Measurements from ENCODE around the gene IQCK. TPM values are rescaled to one million over a fixed set of nuclear protein-coding genes. Genes with fewer than 3 reads are reported as not detected.

IQCK gene
- total RNA-seq, 2 donors from 2014 or later, result 1.7 to 2.9 TPM

DNA sequence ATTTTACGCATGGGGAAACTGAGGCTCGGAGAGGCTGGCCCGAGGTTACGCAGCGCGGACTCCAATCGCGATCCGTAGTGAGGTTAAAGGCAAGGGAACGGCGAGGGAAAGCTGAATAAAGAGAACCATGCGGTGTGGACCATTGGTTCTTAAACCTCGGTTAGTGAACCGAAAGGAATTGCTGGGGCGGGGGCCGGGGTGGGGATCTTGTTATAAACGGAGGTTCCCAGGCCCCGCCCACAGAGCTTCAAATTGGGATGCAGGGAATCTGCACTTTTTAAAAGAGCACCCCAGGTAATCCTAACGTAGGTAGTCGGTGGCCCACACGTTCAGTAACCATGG is 524 bp downstream of the IQCK start:
- H3K4me3 Mint-ChIP-seq, result peak overlapping the region; percentile 92

DNA sequence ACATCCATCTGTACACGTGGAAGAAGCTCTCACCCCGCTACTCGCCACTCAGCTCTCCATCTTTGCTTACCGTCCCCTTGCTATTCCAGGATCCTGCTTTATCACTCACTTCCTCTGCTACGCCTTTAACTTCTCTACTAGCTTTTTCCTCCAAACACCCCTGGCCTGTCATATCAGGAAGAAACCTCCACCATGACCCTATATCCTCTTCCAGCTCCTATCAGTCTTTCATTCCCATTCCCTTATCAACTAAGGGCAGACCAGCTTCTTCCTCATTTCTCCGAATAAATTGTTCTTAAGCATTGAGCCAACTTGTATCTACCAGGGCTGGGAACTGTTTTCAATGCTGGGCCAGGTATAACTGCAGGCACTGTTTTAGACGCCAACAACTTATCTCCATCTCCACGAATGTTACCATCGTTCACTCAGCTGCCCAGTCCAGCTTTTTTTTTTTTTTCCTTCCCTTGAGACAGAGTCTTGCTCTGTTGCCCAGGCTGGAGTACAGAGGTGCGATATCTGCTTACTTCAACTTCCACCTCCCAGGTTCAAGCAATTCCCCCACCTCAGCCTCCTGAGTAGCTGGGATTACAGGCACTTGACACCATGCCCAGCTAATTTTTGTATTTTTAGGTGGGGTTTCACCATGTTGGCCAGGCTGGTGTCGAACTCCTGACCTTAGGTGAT is 4.3 kb downstream of the IQCK start:
- Mint-ChIP-seq H3K9me3 (no peaks in the 10 kb centered on the region), H3K4me3 (no peak overlapping the region), H3K36me3 (ENCODE audit: low read depth) (no peaks in the 10 kb centered on the region), H3K4me1 (no peaks in the 10 kb centered on the region), H3K27ac (no peak overlapping the region), H3K27me3 (no peaks in the 10 kb centered on the region)
- no peak for ATAC-seq (replicated peaks)

More for the DNA sequence above, 524 bp downstream of the IQCK start:
- Mint-ChIP-seq H3K27ac (no peak overlapping the region), H3K27me3 (no peaks in the 10 kb centered on the region), H3K4me1 (peaks cover 17% of the 10 kb centered on the region), H3K36me3 (ENCODE audit: low read depth) (peaks cover 23% of the 10 kb centered on the region), H3K9me3 (no peaks in the 10 kb centered on the region)
- no peak for ATAC-seq (replicated peaks)

DNA sequence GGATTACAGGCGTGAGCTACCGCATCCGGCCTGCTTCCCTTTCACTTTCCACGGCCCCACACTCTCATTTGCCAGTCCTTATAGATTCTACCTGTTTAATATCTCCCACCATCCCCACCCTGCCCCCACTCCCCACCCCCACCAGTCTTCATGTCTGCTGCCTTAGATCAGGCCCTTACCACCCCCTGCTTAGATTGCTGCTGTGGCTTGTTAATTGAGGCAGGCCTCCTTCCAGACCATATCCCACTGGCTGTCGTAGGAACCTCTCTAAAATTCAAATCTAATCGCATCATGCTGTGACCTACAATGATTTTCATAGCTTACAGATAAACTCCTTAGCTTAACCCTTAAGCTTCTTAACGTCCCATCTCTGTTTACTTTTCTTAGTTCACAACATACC is 4.9 kb downstream of the IQCK start:
- Mint-ChIP-seq H3K9me3 (no peaks in the 10 kb centered on the region), H3K4me3 (no peak overlapping the region), H3K4me1 (no peaks in the 10 kb centered on the region), H3K27ac (no peak overlapping the region), H3K27me3 (no peaks in the 10 kb centered on the region), H3K36me3 (ENCODE audit: low read depth) (no peaks in the 10 kb centered on the region)
- ATAC-seq (replicated peaks), result no peak

DNA sequence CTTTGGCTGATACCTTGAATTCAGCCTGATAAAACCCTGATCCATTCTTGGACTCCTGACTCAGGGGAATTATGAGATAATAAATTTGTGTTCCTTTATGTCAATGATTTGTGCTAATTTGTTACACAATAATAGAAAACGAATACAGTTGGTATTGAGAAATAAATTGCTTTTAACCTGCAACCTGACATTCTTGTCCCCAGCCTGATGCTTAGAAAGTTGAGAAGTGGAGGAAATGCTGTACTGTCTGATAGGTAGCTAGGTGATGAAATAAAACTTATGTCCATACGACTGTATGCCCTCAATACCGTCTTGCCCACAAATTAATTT is 10.5 kb downstream of the IQCK start:
- no peak for ATAC-seq (replicated peaks)
- Mint-ChIP-seq H3K9me3 (no peaks in the 10 kb centered on the region), H3K4me3 (no peak overlapping the region), H3K36me3 (ENCODE audit: low read depth) (no peaks in the 10 kb centered on the region), H3K27me3 (no peaks in the 10 kb centered on the region), H3K4me1 (no peaks in the 10 kb centered on the region), H3K27ac (no peak overlapping the region)

DNA sequence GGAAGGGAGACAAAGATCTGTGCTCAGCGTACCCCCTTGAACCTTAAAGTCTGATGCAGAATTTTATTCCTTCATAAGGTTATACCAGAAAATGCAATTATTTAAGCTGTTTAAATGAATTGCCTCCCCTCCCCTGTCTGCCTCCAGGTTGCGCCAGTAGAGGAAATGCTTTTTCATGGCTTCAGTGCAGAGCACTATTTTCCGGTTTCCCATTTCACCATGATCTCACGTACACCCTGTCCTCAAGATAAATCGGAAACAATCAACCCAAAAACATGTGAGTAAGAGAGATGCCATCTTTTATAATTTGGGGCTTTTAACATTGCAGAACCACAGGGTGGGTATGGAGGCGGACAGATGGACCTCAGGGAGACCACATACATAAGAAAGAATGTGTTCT is 15.5 kb downstream of the IQCK start:
- Mint-ChIP-seq H3K27ac (no peak overlapping the region), H3K9me3 (no peaks in the 10 kb centered on the region), H3K27me3 (no peaks in the 10 kb centered on the region), H3K4me3 (no peak overlapping the region), H3K4me1 (no peaks in the 10 kb centered on the region), H3K36me3 (ENCODE audit: low read depth) (no peaks in the 10 kb centered on the region)
- no peak for ATAC-seq (replicated peaks)

DNA sequence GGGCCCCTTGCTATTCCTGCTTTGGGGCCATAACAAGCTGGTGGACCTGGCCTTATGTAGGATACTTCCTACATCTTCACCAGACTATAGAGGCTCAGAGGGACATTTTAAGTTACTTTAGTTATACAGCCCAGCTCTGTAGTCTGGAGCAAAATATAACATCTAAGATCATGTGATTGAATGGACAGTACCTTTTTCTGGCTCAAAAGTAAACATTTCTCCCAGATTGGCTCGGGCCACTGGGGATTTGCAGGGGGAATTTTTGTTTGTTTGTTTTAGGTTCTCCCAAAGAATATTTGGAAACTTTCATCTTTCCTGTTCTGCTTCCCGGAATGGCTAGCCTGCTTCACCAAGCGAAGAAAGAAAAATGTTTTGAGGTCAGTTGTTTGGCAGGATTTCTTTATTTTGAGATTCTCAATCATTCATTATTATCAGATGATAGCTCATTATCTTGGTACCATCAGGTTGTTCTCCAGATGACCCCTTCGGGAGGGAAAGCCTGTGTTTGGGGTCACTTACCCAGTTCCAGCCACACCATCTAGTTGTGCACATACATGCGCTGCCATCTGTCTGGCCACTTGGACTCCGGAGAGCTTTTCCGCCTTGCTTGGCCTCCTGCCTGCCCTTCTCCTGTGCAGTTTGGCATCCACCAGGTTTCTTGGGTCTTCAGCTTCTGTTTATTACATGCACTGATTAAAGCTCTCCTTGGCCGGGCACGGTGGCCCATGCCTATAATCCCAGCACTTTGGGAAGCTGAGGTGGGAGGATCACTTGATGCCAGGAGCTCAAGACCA is 17.2 kb downstream of the IQCK start:
- ATAC-seq (replicated peaks), result no peak
- Mint-ChIP-seq H3K36me3 (ENCODE audit: low read depth) (no peaks in the 10 kb centered on the region), H3K27me3 (no peaks in the 10 kb centered on the region), H3K27ac (no peak overlapping the region), H3K4me1 (no peaks in the 10 kb centered on the region), H3K9me3 (no peaks in the 10 kb centered on the region), H3K4me3 (no peak overlapping the region)

DNA sequence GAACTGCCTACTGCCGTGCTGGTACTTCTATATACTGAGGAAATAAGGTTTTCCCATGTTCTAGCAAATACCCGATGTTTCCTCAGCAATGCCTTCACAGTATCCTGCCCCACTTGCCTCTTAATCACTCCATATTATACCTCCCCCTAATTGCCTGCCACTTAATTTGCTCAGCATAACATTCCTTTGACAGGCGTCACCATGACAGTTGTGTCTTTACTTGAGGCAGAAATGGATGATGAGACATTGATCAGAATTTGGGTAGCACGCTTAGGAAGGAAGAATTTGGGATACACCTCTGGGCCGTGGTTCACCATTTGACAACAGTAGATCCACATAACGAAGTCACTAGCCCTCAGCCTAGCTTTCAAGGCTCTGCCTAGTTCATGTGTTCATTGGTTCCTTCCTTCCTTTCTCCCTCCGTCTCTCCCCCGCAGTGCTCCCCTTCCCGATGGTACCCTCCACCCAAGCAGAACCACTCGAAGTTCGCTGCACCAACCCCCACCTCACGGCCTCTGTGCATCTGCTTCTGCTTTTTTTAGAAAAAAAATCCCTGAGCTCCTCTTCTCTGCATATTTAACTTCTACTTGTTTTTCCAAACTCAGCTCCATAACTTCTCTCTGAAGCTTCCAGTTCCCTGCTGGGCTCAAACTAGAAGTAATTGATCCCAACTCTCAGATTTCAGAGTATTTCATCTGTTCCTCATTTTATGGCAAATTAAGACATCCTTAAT is 19.4 kb downstream of the IQCK start:
- ATAC-seq (replicated peaks), result no peak
- Mint-ChIP-seq H3K27me3 (no peaks in the 10 kb centered on the region), H3K36me3 (ENCODE audit: low read depth) (no peaks in the 10 kb centered on the region), H3K9me3 (no peaks in the 10 kb centered on the region), H3K4me3 (no peak overlapping the region), H3K27ac (no peak overlapping the region), H3K4me1 (no peaks in the 10 kb centered on the region)

DNA sequence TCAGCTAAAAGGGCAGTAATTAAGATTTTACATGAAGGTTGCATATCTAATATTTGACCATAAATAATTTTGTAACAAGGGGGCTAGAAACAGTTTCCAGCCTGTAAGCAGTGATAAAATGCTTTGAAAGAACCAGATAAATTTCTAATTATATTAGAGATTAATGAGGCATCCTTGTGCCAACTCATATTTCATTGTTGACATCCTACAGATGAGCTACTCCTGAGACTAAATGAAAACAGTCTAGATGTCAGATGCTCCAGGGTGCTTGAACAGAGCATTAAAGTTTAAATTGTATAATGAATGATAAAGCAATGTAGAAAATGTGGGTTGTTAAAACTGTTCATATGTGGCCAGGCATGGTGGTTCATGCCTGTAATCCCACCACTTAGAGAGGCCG is 23.3 kb downstream of the IQCK start:
- no peak for ATAC-seq (replicated peaks)
- Mint-ChIP-seq H3K27ac (no peak overlapping the region), H3K4me3 (no peak overlapping the region), H3K36me3 (ENCODE audit: low read depth) (no peaks in the 10 kb centered on the region), H3K9me3 (no peaks in the 10 kb centered on the region), H3K27me3 (no peaks in the 10 kb centered on the region), H3K4me1 (no peaks in the 10 kb centered on the region)

DNA sequence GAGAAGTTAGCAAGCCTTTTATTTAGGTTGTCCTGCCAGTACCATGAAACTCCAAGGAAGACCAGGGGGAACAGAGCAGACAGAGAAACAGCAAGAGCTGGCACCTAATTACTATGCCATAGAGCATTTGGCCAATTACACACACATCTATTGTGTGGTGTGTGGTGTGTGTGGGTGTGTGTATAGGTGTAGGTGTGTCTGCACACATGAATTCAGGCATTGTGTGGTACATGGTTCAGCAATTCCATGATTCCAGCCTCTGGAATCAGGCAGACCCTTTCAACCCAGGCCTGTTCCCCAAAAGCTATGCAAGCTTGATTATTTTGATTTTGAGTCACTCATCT is 25.7 kb downstream of the IQCK start:
- H3K4me3 Mint-ChIP-seq, result no peak overlapping the region
- ATAC-seq (replicated peaks), result no peak
- no peaks in the 10 kb centered on the region for H3K36me3 Mint-ChIP-seq (ENCODE audit: low read depth)
- H3K27me3 Mint-ChIP-seq, result no peaks in the 10 kb centered on the region
- no peaks in the 10 kb centered on the region for H3K9me3 Mint-ChIP-seq
- H3K27ac Mint-ChIP-seq, result no peak overlapping the region
- no peaks in the 10 kb centered on the region for H3K4me1 Mint-ChIP-seq

DNA sequence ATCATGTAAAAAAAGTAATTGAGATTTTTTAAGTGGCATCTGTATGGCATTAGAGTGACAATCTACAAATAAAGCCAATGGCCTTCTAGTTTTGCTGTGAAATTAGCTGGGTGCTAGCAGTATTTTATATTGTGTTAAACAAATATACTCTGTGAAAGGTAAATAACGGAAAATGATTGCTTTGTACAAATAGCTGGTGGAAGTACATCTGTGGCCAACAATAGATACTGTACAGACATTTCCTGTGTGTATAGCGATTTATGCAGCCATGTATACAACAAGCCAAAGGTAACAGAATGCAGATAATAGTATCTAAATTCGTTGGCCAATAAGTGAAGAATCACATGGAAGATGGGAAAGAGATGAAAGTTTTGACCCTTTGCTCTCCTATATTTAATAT is 26.6 kb downstream of the IQCK start:
- H3K27ac Mint-ChIP-seq, result no peak overlapping the region
- no peaks in the 10 kb centered on the region for H3K9me3 Mint-ChIP-seq
- no peaks in the 10 kb centered on the region for H3K27me3 Mint-ChIP-seq
- H3K36me3 Mint-ChIP-seq (ENCODE audit: low read depth), result no peaks in the 10 kb centered on the region
- no peak overlapping the region for H3K4me3 Mint-ChIP-seq
- no peak for ATAC-seq (replicated peaks)
- no peaks in the 10 kb centered on the region for H3K4me1 Mint-ChIP-seq

DNA sequence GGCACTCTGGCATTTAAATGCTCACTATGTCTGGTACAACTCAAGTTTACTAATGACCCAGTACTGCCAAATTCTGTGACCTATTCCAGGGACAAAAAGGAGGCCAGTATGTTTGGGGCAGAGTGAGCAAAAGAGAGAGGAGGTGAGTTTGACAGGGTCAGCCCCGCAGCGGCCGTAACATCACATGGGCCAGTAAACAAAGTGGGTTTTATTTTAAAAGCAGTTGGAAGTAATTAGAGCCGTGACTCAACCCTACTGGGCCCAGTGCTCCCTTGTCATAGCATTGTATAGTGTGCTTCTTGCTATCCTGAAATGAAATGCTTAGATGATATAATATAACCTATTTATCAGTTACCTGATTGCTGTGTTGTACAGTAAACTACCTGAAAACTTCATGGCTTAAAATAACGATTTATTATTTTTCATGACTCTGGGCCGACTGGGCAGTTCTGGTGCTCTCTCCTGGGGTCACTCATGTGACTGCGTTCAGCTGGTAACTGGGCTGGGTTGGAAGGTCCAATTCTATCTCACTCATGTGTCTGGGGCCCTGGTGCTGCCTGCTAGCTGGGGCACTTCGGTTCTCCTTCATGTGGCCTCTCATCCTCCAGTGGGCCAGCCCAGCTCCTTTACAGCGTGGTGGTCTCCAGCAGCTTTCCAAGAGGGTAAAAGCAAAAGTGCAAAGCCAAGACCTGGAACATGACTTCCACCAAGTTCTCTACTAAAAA is 27.4 kb downstream of the IQCK start:
- no peaks in the 10 kb centered on the region for H3K27me3 Mint-ChIP-seq
- no peak overlapping the region for H3K27ac Mint-ChIP-seq
- no peaks in the 10 kb centered on the region for H3K4me1 Mint-ChIP-seq
- H3K36me3 Mint-ChIP-seq (ENCODE audit: low read depth), result no peaks in the 10 kb centered on the region
- H3K9me3 Mint-ChIP-seq, result no peaks in the 10 kb centered on the region
- H3K4me3 Mint-ChIP-seq, result no peak overlapping the region
- no peak for ATAC-seq (replicated peaks)

DNA sequence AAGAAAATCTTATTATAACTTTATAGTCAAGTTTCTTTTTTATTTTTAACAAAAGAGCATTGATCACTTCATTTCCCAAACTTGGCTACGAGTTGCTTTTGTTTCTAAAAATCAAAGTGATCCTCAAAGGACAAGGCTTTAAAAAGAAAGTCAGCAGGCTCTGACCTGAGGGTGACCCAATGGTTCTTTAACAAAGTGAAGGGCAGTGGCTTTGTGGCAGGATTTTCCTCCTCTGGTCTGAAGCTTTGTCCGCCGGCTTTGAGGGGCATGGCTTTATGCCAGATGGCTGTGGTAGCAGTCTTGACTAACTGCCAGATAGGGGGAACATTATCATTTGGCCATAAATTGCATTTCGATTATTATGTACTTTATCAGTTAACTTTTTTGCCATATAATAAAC is 28.5 kb downstream of the IQCK start:
- Mint-ChIP-seq H3K36me3 (ENCODE audit: low read depth) (no peaks in the 10 kb centered on the region), H3K9me3 (no peaks in the 10 kb centered on the region), H3K4me1 (no peaks in the 10 kb centered on the region), H3K4me3 (no peak overlapping the region), H3K27ac (no peak overlapping the region), H3K27me3 (no peaks in the 10 kb centered on the region)
- ATAC-seq (replicated peaks), result no peak

DNA sequence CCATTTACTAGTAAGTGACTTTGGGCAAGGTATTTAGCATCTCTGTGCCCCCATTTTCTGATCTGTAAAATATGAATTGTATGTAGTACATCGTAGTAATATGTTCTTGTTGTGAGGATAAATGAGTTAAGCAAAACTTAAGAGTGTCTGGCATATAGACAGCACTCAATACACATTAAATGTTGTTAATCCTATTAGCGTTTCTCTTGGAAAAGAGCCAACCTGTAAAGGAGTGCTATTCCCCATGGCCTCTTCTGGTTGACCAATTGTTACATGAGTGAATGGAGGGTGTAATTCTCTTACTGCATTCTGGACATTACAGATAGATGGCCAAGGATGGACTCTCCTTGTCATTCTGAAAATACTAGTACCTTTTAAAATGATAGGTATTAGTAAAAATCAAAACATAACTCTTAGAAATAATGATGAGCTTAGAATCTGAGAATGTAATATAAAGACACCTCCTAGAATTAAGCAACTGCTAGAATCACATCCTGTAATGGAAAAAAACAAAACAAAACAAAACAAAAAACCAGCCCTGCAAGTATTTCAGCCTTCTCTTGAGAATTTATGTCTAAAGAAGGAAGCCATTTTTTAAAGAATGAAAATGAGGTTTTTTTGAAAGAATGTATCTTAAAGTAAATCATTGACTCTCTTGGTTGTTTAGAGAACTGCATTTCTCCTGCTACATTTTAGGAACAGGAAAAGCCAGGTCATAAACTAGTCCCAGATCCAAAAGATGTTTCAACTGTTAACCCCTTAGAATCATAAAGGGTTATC is 30.5 kb downstream of the IQCK start:
- H3K36me3 Mint-ChIP-seq (ENCODE audit: low read depth), result no peaks in the 10 kb centered on the region
- no peak overlapping the region for H3K4me3 Mint-ChIP-seq
- no peak overlapping the region for H3K27ac Mint-ChIP-seq
- H3K4me1 Mint-ChIP-seq, result no peaks in the 10 kb centered on the region
- no peaks in the 10 kb centered on the region for H3K9me3 Mint-ChIP-seq
- ATAC-seq (replicated peaks), result no peak
- H3K27me3 Mint-ChIP-seq, result no peaks in the 10 kb centered on the region

DNA sequence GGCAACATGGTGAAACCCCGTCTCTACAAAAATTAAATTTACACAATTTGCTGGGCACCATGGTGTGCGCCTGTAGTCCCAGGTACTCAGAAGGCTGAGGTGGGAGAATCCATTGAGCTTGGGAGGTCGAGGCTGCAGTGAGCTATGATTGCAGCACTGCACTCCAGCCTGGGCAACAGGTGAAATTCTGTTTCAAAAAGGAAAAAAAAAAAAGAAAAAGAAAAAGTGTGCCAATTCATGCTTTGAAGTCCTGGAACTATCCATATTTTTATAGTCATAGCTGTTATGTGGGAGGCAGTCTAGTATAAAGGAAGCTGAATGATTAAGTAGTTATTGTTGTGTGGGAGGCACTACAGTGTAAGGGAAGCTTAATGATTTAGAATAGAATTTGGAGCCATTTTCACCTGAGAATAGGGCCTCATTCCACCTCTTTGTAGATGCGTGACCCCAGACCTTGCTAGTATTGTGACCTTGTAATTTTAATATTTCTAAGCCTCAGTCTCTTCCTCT is 31.6 kb downstream of the IQCK start:
- no peak for ATAC-seq (replicated peaks)
- no peak overlapping the region for H3K4me3 Mint-ChIP-seq
- H3K9me3 Mint-ChIP-seq, result no peaks in the 10 kb centered on the region
- H3K36me3 Mint-ChIP-seq (ENCODE audit: low read depth), result no peaks in the 10 kb centered on the region
- H3K4me1 Mint-ChIP-seq, result no peaks in the 10 kb centered on the region
- no peaks in the 10 kb centered on the region for H3K27me3 Mint-ChIP-seq
- no peak overlapping the region for H3K27ac Mint-ChIP-seq

All from activated T-helper 17 cell treated with anti-CD3 and anti-CD28 coated beads, Interleukin-2, amount 50 U/mL, for 72 hours (primary cell).